Colon (tissue), 2 donors: ENCODE measurements around the gene PRKD3.
"Not testable (repeated sequence)": the region's sequence is repeated elsewhere in the genome, so short reads cannot be mapped to it uniquely, and the experiment has no call there.

Source experiments
- FAIRE-seq: peaks from 2 replicates; lab custom pipeline; 2012; peaks lifted over from hg19 to GRCh38; lab: Jason Lieb, UNC
- donor health status: control.
- donor health status: control.

Gene PRKD3

GRCh38 chr2:37307500-37307899, 17.1 kb downstream of the PRKD3 start:
- FAIRE-seq: no peak

DNA sequence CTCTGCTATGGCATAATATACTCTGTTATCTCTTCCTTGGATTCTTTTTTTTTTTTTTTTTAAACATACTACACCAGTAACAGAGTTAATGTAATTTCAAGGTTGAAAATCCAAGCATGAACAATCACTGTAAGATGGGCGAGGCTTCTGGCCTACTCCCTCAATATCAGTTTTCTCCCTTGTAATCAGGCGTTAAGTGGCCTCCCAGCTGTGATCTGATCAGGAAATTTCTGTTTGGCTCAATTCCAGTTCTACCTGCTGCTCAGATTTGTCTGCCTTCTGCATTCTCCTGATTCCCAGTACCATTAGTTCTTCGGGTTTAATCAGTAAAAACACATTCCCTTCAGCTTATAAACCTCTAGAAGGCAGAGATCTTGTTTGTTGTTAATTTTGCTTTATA, 18.6 kb downstream of the PRKD3 start:
- no peak for FAIRE-seq

DNA sequence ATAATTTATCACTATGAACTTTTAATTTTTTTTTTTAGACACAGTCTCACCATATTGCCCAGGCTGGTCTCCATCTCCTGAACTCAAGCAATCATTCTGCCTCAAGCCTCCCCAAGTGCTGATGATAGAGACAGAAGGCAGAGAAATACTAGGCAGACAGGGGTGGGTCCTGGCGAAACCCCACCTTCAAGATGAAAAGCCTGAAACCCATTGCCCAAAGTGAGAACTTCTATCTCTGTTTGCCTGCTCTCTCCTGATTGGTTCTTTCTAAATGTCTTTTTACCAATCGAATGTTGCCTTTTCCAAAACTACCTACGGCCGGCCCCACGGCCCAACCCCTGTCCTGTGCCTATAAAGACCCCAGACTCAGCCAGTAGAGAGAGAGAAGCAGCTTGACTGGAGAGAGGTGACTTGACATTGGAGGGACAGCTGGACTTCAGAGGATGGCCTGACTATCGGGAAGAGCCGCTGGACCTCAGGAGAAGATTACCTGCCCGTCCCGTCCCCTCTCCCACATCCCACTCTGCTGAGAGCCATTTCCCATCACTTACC, 21.9 kb downstream of the PRKD3 start:
- no peak for FAIRE-seq

DNA sequence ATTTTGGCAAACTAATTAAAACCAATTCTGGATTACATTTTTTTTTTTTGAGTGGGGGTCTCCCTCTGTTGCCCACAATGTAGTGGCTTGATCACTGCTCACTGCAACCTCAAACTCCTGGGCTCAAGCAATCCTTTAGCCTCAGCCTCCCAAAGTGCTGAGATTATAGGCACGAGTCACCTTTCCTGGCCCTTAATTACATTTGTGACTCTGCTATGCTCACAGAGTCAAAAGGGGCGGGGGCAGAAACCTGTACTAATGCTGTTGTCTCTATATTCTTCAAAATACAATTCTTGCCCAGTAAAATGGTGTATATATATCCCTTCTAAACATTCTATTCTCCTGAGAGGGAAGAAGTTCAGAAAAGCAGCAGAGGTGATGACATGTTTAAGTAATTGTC, 23.2 kb downstream of the PRKD3 start:
- no peak for FAIRE-seq

DNA sequence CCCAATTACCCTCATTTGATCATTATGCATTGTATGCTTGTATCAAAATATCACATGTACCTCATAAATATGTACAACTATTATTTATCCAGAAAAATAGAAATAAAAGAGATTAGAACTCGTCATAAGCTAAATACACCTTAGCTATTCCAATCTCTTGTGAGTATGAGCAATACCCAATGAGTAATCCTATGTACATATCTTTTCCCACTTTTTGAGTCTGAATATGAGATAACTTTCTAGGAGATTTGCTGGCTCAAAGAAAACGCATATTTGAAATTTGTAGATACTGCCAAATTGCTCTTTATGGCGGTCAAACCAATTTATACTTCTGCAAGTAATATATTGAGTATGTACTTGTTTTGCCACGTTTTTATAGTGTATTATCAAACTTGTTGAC, 24.1 kb downstream of the PRKD3 start:
- no peak for FAIRE-seq

DNA sequence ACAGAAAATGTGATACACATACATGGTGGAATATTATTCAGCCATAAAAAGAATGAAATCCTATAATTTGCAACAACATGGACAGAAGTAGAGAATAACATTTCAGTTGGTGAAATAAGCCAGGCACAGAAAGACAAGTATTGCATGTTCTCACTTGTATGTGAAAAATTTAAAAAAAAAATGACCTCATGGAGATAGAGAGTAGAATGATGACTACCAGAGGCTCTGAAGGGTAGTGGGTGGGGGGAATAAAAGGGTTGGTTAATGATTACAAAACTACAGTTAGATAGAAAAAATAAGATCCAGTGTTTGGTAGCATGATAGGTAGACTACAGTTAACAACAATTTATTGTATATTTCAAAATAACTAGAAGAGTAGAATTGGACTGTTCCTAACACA, 24.5 kb downstream of the PRKD3 start:
- no peak for FAIRE-seq

- FAIRE-seq: no peak
Observed at GRCh38 chr2:37297632-37298031, 27.0 kb downstream of the PRKD3 start.

DNA sequence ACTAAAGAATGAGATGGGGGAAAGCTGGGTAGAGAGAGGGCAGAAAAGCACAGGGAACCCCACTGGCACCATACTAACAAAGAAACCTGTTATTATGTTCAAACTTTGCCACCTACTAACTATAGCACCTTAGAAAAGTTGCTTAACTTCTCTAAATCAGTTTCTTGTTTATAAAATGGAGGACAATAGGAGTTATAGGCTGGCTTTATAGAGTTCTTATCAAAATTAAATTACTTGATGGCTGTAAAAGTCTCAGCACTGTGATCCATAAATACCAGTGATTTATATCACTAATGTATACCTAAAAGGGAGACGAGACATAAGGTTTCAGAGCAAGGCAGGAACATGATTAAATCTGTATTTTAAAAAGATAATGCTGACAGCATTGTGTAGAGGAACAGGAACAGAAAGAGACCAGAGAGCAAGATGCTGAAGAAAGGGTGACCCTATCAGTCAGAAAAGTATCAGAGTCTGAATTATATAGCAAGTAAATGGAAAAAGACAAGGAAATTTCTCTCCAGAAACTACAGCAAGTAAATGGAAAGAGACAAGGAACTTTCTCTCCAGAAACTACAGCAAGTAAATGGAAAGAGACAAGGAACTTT, 29.1 kb downstream of the PRKD3 start:
- FAIRE-seq: no peak

GRCh38 chr2:37294858-37295257, 29.8 kb downstream of the PRKD3 start:
- FAIRE-seq: not testable (repeated sequence)

DNA sequence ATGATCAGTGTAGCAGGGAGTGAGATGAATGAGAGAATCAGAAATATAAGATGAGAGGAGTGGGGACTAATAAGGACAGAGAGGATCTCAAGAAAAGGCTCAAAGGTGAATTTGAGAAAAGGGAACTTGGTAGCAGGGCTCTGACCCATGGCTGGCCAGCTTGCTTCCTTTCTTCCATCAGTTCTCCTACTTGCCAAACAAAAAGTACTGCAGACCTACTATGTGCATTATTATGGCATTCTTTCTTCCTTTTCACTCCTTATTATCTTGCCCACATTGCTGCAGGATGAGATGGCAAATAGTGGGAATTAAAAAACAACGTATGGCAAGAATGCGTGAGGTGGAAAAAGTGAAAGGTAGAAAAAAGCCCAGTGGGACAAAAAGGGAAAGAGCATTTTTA, 33.0 kb downstream of the PRKD3 start:
- no peak for FAIRE-seq

DNA sequence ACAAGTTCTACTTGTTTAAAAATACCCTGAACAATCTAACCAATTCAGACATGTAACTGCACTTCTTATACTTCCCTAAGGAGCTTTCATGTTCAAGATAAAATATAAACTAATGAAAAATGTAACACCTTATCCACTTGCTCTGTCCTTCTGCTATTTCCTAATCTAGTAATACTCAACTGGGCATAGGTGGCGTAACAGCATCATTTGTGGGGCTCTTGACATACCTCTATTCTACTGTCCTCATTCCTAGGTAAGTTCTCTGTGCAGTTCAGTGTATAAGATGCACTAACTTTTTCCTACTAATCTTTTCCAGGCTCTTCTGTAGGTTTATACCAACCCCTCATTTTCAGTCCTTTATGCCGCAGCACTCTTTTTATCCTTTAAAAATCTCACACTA, 36.7 kb downstream of the PRKD3 start:
- no peak for FAIRE-seq

DNA sequence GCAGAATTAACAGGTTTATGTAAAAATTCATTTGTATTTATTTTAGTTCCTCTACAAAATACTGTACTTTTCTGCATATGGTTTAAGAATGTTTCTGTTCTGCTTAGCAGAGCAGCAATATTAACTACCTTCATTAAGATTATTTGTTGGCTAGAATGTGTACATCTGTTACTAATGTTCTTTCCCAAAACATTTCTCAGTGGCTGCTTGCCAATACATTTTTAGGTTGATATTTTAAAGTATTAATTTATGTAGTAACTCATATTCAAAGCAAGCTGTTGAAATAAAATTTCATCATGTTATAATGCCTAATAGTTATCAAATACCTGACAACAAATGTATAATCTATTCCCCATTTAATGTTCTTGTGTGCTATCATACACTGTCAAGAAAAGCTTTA, 40.3 kb downstream of the PRKD3 start:
- no peak for FAIRE-seq

GRCh38 chr2:37283207-37283606, 41.4 kb downstream of the PRKD3 start:
- no peak for FAIRE-seq

DNA sequence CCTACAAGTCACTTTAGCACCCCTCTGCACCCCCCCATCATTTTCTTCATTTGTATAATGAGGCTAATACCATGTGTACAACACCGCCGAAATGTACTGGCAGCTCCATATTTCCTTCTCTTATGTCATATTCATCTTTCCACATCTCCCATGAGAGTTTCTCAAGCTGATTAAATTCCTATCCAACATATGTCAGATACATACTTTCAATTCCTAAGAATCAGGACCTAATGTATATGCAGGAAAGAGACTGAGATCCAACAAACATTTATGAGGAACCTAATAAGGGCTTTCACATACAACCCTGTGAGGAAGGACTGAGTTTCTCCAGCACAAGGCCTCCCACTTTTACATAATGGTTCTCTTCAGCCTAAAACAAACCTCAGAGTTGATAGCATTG, 41.9 kb downstream of the PRKD3 start:
- FAIRE-seq: no peak

- no peak for FAIRE-seq
Observed at GRCh38 chr2:37281916-37282315, 42.7 kb downstream of the PRKD3 start.

- no peak for FAIRE-seq
Observed at GRCh38 chr2:37276291-37276690, 48.3 kb downstream of the PRKD3 start.
